GM18907 (cell line): ENCODE results near the gene BEX5.
"Not testable (repeated sequence)": the region's sequence is repeated elsewhere in the genome, so short reads cannot be mapped to it uniquely, and the experiment has no call there.

Experiments
- ATAC-seq: cut with Tn5 transposase; IDR thresholded peaks from one replicate; pipeline ENCODE4 v1.9.1; 2021; ENCODE audit warnings: mild to moderate bottlenecking, moderate library complexity; ENCODE audit not compliant: unreplicated experiment

The BEX5 gene

DNA sequence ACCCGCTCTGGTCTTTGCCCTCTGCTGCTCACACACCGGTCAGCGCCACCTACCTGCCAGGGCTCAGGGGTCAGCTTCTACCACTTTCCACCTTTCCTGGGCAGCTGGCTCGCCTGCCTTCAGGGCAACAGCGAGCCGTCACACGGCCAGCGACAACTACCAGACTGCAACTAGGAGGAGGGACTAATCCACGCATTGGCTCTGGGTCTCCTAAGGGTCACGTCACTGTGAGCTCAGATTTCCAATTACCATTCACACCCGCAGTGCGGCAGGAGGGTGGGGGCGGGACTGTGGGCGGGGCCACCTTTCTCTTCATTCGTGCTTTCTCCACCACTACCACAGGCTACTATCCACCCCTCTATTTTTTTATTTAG is at the start of gene BEX5:
BEX5 (minus strand) TSS at position 172 of the 374 bp plus-strand sequence. CDS start 1,712 bp downstream, outside the sequence.
- ATAC-seq: peak; percentile 98

DNA sequence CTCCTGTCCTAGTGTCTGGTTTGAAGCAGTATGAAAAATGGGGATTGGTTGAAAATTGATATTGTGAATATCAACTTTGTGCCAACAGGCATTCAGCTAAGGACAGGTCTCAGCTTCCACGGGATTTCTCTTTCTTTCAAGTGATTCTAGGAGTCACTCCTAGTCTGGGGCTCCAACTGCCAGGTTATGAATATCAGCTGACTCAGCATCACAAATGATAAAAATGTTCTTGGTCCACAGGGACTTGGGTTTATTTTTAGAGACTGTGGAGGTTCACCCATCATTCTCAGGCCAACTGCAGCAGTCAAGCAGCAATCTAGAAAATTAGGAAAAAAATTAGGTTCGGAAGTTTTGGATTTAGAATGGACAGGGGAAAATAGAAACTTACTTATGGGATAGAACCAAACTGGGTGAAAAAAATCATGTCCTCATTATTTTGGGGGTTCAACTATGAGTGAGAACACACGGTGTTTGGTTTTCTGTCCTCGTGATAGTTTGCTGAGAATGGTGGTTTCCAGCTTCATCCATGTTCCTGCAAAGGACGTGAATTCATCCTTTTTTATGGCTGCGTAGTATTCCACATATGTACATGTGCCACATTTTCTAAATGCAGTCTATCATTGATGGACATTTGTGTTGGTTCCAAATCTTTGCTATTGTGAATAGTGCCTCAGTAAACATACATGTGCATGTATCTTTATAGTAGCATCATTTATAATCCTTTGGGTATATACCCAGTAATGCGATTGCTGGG is 30.4 kb upstream of the BEX5 start:
- no peak for ATAC-seq

DNA sequence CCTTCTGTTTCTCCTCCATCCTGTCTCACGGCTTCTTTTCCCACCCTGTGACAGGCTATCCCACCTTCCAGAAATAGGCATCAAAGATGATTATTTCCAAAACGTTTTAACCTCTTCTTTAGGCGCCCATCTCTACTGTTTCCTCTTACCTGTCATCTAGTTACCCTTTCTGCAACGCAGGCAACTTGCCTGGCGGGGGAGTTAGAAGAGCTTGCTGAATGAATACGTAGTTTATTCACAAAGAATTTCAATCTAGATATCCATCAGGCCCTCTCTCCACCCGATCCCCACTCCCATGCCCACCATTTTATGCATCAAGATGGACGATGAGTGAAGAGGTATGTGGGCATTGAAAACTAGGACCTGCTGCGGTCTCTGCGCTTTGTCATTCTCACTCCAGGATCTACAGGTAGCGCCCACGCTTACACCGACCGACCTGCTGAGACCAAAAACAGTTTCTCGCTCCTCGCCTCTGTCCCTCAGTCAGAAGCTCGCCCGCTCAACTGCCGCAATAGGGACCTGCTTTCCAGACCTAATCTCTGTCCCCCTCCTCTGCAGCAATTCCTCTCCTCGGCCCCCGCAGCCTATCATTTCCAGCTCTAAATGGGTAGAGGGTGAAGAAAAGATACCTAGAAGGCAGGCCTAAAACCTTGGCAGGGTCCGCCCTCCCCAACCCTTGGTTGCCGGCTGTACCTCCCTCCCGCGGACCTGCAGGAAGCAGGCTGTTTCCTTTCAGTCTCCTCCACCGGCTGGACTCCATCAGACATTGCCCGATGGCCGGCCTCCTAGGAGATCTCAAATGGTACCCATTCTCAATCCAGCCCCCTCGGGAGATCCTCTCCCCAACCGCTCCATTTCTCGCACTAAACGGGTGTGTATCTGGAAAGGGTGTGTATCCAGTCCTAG is 624 bp downstream of the BEX5 start:
- peak; percentile 36 for ATAC-seq

DNA sequence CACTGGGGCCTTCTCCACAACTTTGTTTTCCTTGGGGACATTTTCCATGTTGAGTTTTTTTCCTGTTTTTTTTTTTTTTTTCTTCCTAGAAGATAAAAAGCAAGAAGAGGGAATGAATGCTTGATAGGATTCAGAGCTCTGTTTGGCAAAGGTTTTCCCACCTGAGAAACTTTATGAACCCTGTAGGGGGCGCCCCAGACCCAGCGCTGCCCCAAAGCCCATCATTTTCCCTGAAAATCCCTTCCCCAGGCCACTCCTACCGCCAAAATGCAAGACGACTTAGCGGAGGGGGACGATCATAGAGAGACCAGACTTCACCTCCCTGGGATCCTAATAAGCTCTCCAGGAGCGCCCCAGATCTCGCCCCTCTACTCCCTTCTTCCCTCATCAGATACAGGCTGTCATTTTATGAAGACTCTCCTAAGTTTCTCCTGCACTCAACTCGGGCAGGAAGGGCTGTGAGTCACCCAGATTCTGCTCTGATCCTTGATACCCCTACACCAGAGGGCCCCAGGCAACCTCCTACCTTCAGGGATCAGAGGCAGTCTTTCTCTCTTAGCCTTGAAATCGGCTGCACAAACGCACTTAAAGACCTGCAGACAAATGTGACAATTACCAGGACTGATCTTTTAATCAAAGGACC is 1.4 kb downstream of the BEX5 start:
- ATAC-seq: peak; percentile 19

DNA sequence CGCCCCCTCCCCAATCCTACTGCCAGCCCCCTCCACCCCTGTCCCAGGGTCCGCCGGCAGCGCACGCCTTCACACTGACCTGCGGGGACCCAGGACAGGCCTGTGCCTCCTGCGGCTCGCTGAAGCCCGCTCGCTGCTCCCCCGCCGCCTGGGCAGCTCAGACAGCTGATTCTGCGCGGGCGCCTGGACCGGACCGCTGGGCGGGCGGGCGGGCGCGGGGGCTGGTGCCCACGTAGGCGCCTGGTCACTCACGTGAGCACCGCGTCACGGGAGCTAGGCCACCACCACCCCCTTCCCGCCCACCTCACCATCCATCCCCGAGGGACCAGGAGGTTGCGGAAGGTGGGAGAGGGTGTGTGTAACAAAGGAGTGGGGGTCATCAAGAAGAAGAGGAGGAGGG is 13.5 kb downstream of the BEX5 start, which contains the start of gene TCEAL6:
TCEAL6 (minus strand) TSS at position 208 of the 400 bp plus-strand sequence.
- not testable (repeated sequence) for ATAC-seq

DNA sequence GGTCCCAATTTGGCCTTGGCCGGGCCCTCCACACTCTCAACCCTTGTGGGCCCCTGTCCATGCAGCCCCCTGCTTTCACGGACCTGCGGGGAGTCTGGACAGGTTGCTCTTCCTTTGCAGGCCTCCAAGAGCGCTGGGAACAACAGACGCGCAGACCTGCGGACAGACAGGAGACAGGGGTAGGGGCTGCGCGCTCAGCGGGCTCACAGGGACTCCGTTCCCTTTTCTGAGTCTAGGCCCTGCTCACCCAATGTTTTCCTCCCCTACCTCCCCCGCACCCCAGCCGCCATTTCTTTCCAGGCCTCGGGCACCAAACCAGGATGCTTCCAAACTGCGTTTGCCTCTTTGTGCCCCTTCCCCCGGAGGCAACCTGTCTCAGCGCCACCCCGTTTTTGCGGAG is 14.1 kb downstream of the BEX5 start:
- not testable (repeated sequence) for ATAC-seq

DNA sequence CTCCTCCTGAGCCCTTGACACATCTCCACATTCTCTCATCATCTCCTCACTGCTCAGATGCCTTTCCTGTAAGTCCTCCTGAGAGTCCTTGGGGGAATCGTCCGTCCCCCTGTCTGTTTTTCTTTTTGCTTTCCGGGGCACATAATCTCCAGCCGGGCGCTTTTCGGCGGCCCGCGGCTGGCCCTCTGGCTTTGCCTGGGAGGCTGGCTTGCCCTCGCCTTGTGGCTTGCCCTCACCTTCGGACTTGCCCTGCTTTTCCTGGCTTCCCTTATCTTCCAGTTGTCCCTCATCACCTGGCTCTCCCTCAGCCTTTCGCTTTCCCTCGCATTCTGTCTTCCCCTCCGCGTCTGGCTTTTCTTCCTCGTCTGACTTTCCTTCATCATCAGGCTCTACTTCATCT is 14.9 kb downstream of the BEX5 start:
- not testable (repeated sequence) for ATAC-seq

DNA sequence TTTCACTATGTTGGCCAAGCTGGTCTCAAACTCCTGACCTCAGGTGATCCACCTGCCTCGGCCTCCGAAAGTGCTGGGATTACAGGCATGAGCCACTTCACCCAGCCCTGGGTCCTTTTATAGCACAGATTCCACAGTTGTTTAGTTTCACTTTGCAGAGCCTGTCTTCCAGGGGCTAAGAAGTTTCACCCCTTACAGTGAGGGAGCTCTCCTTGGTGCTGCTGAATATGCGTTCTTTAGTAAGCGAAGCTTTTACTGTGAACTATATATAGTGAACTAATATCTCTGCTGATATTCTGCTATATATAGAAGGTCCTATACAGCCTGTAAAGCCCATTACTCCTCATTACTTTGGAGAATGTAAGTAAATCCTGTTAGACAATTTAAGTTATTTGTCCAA is 17.7 kb downstream of the BEX5 start:
- ATAC-seq: no peak

DNA sequence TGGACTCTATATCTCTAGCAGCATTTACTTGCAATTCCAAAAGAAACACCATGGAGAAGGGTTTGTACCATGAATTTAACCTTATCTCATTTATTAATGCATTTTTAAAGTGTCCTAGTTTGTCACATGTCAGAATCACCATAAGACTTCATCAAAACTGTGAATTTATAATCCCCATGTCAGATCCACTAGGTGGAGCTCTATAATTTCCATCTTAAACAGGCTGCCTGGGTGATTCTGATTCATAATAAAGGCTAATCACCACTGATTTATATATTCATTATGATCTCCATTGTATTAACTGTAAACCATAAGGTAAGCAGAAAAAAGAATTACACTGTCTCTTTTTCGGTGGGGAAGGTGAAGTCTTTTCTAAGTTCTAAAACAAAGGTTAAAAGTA is 26.3 kb downstream of the BEX5 start:
- ATAC-seq: no peak

DNA sequence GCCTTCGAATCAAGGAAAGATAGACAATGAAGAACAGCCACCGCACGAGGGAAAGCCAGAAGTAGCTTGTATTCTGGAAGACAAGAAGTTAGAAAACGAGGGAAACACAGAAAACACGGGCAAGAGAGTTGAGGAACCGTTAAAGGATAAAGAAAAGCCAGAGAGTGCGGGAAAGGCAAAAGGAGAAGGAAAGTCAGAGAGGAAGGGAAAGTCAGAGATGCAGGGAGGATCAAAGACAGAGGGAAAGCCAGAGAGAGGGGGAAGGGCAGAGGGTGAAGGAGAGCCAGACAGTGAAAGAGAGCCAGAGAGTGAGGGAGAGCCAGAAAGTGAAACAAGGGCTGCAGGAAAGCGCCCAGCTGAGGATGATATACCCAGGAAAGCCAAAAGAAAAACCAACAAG is 28.9 kb downstream of the BEX5 start:
- ATAC-seq: no peak

DNA sequence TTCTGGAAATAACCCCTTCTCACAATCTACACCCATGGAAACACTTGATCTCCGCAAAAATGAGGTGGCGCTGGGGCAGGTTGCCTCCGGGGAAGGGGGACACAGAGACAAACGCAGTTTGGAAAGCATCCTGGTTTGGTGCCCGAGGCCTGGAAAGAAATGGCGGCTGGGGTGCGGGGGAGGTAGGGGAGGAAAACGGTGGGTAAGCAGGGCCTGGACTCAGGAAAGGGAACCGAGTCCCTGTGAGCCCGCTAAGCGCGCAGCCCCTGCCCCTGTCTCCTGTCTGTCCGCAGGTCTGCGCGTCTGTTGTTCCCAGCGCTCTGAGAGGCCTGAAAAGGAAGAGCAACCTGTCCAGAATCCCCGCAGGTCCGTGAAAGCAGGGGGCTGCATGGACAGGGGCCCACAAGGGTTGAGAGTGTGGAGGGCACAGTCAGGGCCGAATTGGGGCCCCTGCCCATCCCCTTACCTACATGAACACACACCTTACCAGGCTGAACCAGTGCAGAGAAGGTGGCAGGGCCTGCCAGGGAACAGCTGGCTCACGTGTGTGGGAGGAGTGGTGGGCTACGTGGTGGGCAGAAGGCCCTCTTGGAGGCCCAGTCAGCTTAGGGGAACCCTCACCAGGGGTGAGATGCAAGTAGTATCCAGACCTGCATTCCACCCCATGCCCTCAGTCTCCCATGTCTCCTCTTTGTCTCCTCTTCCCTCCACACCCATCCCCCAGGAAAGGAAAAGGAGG is 29.5 kb downstream of the BEX5 start:
- ATAC-seq: not testable (repeated sequence)

DNA sequence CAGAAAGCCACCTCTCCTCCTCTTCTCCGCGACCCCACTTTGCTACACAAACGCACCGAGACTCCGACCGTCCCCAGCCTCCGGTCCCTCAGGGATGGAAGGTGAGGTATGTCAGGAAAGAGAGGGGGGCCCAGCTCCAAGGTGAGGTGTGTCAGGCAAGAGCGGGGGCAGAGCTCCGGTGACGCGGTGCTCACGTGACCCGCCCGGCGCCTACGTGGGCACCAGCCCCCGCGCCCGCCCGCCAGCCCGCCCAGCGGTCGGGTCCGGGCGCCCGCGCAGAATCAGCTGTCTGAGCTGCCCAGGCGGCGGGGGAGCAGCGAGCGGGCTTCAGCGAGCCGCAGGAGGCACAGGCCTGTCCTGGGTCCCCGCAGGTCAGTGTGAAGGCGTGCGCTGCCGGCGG is 30.3 kb downstream of the BEX5 start, which contains the start of gene TCEAL2:
TCEAL2 (plus strand) TSS at position 244 of the 400 bp plus-strand sequence. CDS start 1,152 bp downstream, outside the sequence.
- ATAC-seq: not testable (repeated sequence)

DNA sequence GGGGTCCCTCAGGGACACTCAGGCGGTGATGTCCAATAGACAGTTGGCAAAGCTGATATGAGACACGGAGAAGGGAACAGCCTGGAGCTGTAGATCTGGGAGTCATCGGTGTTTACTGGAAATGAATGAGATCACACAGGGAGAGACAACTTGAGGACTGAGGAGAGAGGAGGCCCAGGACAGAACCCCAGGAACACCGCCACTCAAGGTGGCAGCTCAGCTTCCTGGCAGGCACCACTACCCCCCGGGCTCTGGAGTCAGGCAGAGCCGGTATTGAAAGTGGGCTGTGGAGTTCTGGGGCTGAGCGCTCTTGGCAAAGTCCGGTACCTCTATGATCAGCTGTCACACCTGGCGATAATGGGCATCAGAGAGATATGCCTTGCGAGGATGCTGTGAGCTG is 30.8 kb downstream of the BEX5 start:
- ATAC-seq: not testable (repeated sequence)

DNA sequence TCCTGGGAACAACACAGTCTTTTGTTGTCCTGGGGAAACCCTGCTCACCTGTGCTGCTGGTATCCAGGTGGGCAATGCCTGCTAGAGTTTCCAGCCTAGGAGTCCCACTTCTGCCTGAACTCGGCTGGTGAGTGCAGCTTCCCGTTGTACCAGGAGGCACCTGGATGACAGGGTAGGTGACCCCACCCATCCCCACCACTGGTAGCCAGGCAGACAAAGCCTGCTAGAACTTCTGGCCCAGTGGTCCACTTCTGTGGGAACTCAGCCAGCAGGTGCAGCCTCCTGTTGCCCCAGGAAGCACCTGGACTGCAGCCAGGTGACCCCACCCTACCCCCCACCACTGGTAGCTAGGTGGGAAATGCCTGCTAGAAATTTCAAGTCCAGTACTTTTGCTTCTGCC is 40.0 kb downstream of the BEX5 start:
- ATAC-seq: no peak

DNA sequence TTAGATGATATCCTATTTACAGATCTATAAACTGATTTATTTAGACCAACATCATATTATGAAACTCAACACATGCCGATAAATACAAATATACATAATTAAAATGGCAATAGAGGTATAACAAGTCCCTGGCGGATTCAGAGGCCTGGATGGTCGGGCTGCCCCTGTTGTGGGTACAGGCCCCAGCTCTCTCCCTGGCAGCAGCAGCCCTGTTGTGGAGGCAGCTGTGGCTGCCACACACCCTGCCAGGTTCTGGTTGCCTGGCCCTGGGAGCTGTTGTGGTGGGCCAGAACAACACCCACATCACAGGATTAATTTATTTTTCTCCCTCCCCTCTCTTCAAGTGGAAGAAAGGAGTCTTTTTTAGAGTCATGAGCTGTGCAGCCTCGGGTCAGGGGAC is 42.4 kb downstream of the BEX5 start:
- ATAC-seq: no peak
